ENCODE data around the gene MUS81.

DNA sequence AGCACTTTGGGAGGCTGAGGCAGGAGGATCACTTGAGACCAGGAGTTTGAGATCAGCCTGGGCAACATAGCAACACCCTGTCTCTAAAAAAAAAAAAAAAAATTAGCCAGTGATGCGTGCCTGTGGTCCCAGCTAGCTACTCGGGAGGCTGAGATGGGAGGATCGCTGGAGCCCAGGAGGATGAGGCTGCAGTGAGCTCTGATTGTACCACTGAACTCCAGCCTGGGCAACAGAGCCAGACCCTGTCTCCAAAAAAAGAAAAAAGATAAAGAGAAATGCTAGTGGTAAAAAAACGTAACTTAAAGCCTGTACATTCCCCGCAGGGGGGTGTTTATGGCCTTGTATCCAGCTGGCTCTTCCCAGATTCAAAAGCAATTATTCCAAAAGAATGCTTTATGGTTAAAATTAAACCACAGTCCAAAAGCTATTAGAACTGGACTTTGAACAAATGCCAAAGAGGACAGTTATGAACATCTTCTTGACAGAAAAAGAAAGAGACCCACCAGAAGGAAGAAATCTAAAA, 42.9 kb upstream of the MUS81 start:
- TF ChIP-seq POLR2AphosphoS5 (IDR thresholded peaks at IDR 0.05): no peak
- TF ChIP-seq, protein P1, sequence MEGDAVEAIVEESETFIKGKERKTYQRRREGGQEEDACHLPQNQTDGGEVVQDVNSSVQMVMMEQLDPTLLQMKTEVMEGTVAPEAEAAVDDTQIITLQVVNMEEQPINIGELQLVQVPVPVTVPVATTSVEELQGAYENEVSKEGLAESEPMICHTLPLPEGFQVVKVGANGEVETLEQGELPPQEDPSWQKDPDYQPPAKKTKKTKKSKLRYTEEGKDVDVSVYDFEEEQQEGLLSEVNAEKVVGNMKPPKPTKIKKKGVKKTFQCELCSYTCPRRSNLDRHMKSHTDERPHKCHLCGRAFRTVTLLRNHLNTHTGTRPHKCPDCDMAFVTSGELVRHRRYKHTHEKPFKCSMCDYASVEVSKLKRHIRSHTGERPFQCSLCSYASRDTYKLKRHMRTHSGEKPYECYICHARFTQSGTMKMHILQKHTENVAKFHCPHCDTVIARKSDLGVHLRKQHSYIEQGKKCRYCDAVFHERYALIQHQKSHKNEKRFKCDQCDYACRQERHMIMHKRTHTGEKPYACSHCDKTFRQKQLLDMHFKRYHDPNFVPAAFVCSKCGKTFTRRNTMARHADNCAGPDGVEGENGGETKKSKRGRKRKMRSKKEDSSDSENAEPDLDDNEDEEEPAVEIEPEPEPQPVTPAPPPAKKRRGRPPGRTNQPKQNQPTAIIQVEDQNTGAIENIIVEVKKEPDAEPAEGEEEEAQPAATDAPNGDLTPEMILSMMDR (IDR thresholded peaks at IDR 0.05): no peak
- no peak for TF ChIP-seq POLR2A (IDR thresholded peaks at IDR 0.05)
- TF ChIP-seq EP300 (IDR thresholded peaks at IDR 0.05; ENCODE audit: low read depth): no peak

Data from transverse colon (tissue), 4 donors.